ENCODE results near the gene TBC1D4.

- TF ChIP-seq EZH2 (IDR thresholded peaks at IDR 0.05; ENCODE audit: insufficient read depth, low read length): no peak
- no peak for TF ChIP-seq CTCF (IDR thresholded peaks at IDR 0.05; ENCODE audit: insufficient read depth, low read depth, low read length)
Observed at GRCh38 chr13:75383064-75383715, 98.8 kb downstream of the TBC1D4 start.

Data from astrocyte (in vitro differentiated cells and primary cell).